Neural crest cell (in vitro differentiated cells): ENCODE results near the gene LRMDA. TPM values are rescaled to one million over a fixed set of nuclear protein-coding genes. Genes with fewer than 3 reads are reported as not detected.

Source experiments
- DNase-seq: peaks from one replicate; pipeline ENCODE4 v3.0.0; 2021; ENCODE audit warnings: low read depth, mixed read lengths, low spot score
- H3K27ac Mint-ChIP-seq: one replicate; pipeline ENCODE4 v1.8.0; 2021; ENCODE audit warnings: mild to moderate bottlenecking, mixed read lengths; ENCODE audit not compliant: unreplicated experiment
- H3K27me3 Mint-ChIP-seq: 2 replicates; pipeline ENCODE4 v1.8.0; 2021; ENCODE audit warnings: low read depth, mild to moderate bottlenecking, mixed read lengths
- H3K36me3 Mint-ChIP-seq: 2 replicates; pipeline ENCODE4 v1.8.0; 2021; ENCODE audit warnings: low read depth, mild to moderate bottlenecking, mixed read lengths
- H3K4me1 Mint-ChIP-seq: 2 replicates; pipeline ENCODE4 v1.8.0; 2021; ENCODE audit warnings: mixed read lengths
- H3K4me3 Mint-ChIP-seq: one replicate; pipeline ENCODE4 v1.8.0; 2021; ENCODE audit warnings: mild to moderate bottlenecking, mixed read lengths
- H3K9me3 Mint-ChIP-seq: 2 replicates; pipeline ENCODE4 v1.8.0; 2021; ENCODE audit warnings: mixed read lengths
- CTCF ChIP-seq: fragments of 200-600 bp; sonication (generic); conservative IDR thresholded peaks from 2 replicates; pipeline ENCODE4 v1.5.0; 2021; ENCODE audit warnings: antibody characterized with exemption, mild to moderate bottlenecking
- total RNA-seq: library from RNA; stranded (reverse); gene quantifications from 2 replicates; pipeline ENCODE4 v1.2.1, GENCODE V29; 2021

The LRMDA gene
- total RNA-seq, 1 donor from 2014 or later: 3.1 TPM

GRCh38 chr10:76049581-76050290, 618.3 kb downstream of the LRMDA start:
- no peak for DNase-seq
- Mint-ChIP-seq H3K4me1 (peaks cover 45% of the 10 kb centered on the region), H3K9me3 (peaks cover 2% of the 10 kb centered on the region), H3K4me3 (no peak overlapping the region), H3K36me3 (no peaks in the 10 kb centered on the region), H3K27ac (no peak overlapping the region), H3K27me3 (peaks cover 51% of the 10 kb centered on the region)
- no peak for TF ChIP-seq CTCF

- H3K27ac Mint-ChIP-seq: no peak overlapping the region
- no peak for TF ChIP-seq CTCF
- peaks cover 2% of the 10 kb centered on the region for H3K9me3 Mint-ChIP-seq
- no peak for DNase-seq
- H3K4me3 Mint-ChIP-seq: no peak overlapping the region
- H3K4me1 Mint-ChIP-seq: peaks cover 45% of the 10 kb centered on the region
- H3K27me3 Mint-ChIP-seq: peaks cover 45% of the 10 kb centered on the region
- no peaks in the 10 kb centered on the region for H3K36me3 Mint-ChIP-seq
These were observed 618.8 kb downstream of the LRMDA start for GRCh38 chr10:76050291-76050625.

- peak; percentile 49 for DNase-seq
- Mint-ChIP-seq H3K36me3 (no peaks in the 10 kb centered on the region), H3K27ac (no peak overlapping the region), H3K4me3 (peak overlapping the region; percentile 38), H3K9me3 (peaks cover 2% of the 10 kb centered on the region), H3K27me3 (peaks cover 35% of the 10 kb centered on the region), H3K4me1 (peaks cover 45% of the 10 kb centered on the region)
- TF ChIP-seq CTCF: no peak
These were observed 619.8 kb downstream of the LRMDA start for GRCh38 chr10:76051007-76051936.

- DNase-seq: no peak
- H3K36me3 Mint-ChIP-seq: no peaks in the 10 kb centered on the region
- no peak for TF ChIP-seq CTCF
- no peak overlapping the region for H3K27ac Mint-ChIP-seq
- H3K4me1 Mint-ChIP-seq: peaks cover 45% of the 10 kb centered on the region
- peaks cover 10% of the 10 kb centered on the region for H3K9me3 Mint-ChIP-seq
- peaks cover 32% of the 10 kb centered on the region for H3K27me3 Mint-ChIP-seq
- H3K4me3 Mint-ChIP-seq: no peak overlapping the region
These were observed 621.5 kb downstream of the LRMDA start for GRCh38 chr10:76052682-76053503.

- peaks cover 35% of the 10 kb centered on the region for H3K4me1 Mint-ChIP-seq
- H3K27me3 Mint-ChIP-seq: peaks cover 35% of the 10 kb centered on the region
- peaks cover 10% of the 10 kb centered on the region for H3K9me3 Mint-ChIP-seq
- H3K36me3 Mint-ChIP-seq: no peaks in the 10 kb centered on the region
- TF ChIP-seq CTCF: no peak
- DNase-seq: no peak
- H3K4me3 Mint-ChIP-seq: no peak overlapping the region
- H3K27ac Mint-ChIP-seq: no peak overlapping the region
These were observed 624.0 kb downstream of the LRMDA start for GRCh38 chr10:76055466-76055865.
